Brain microvascular endothelial cell (primary cell): ENCODE measurements around the gene R3HDM4.

Experiments used
- DNase-seq: peaks from one replicate; pipeline ENCODE4 v3.0.0-alpha.2; 2020
- H3K27ac ChIP-seq: fragments of 250-450 bp; sonication (Bioruptor Pico); 2 replicates; pipeline ENCODE4 v1.5.1; 2020; ENCODE audit warnings: mild to moderate bottlenecking, moderate library complexity
- H3K27me3 ChIP-seq: fragments of 250-450 bp; sonication (Bioruptor Pico); replicated peaks from 2 replicates; pipeline ENCODE4 v1.5.1; 2020; ENCODE audit warnings: mild to moderate bottlenecking
- H3K36me3 ChIP-seq: fragments of 250-450 bp; sonication (Bioruptor Pico); replicated peaks from 2 replicates; pipeline ENCODE4 v1.5.1; 2020; ENCODE audit warnings: mild to moderate bottlenecking
- H3K4me3 ChIP-seq: 2 replicates; pipeline ENCODE4 v1.5.1; 2011; ENCODE audit warnings: low read depth, mild to moderate bottlenecking, control low read depth, low read length, moderate library complexity
- CTCF ChIP-seq: IDR thresholded peaks from 2 replicates; pipeline ENCODE4 v1.5.1; 2011; ENCODE audit warnings: low read depth, mild to moderate bottlenecking, moderate library complexity, low read length, control low read depth, inconsistent platforms; ENCODE audit errors: missing control alignments
- in situ Hi-C: cut with HindIII; loops from 2 replicates; pipeline ENCODE4 v1.10.0; 2017; ENCODE audit warnings: low sequenced_read_pairs, low pct_ligation_motif_present

The R3HDM4 gene

GRCh38 chr19:932648-933552 lies 19.9 kb upstream of the R3HDM4 start:
- DNase-seq: peak; percentile 70
- no peaks in the 10 kb centered on the region for H3K27me3 ChIP-seq
- TF ChIP-seq CTCF: peak; percentile 17
- peaks cover 12% of the 10 kb centered on the region for H3K36me3 ChIP-seq
- no peak overlapping the region for H3K27ac ChIP-seq
- peak overlapping the region; percentile 22 for H3K4me3 ChIP-seq
- in situ Hi-C loops: no loop called here

- no peak for DNase-seq
- TF ChIP-seq CTCF: no peak
- H3K4me3 ChIP-seq: no peak overlapping the region
- H3K27me3 ChIP-seq: no peaks in the 10 kb centered on the region
- peaks cover 9% of the 10 kb centered on the region for H3K36me3 ChIP-seq
- in situ Hi-C loops: no loop called here
- no peak overlapping the region for H3K27ac ChIP-seq
Measured at GRCh38 chr19:931860-932647, 19.0 kb upstream of the R3HDM4 start.

- peaks cover 9% of the 10 kb centered on the region for H3K36me3 ChIP-seq
- no peaks in the 10 kb centered on the region for H3K27me3 ChIP-seq
- no peak for TF ChIP-seq CTCF
- no peak overlapping the region for H3K27ac ChIP-seq
- in situ Hi-C loops: no loop called here
- H3K4me3 ChIP-seq: no peak overlapping the region
- DNase-seq: no peak
Measured at GRCh38 chr19:929891-930258, 16.9 kb upstream of the R3HDM4 start.

GRCh38 chr19:929203-929890 lies 16.3 kb upstream of the R3HDM4 start:
- no peak for TF ChIP-seq CTCF
- Histone ChIP-seq H3K4me3 (no peak overlapping the region), H3K27ac (no peak overlapping the region), H3K36me3 (peaks cover 9% of the 10 kb centered on the region), H3K27me3 (no peaks in the 10 kb centered on the region)
- DNase-seq: no peak
- in situ Hi-C loops: no loop called here

GRCh38 chr19:928471-929202 lies 15.6 kb upstream of the R3HDM4 start:
- Histone ChIP-seq H3K27ac (no peak overlapping the region), H3K27me3 (no peaks in the 10 kb centered on the region), H3K36me3 (peaks cover 9% of the 10 kb centered on the region), H3K4me3 (no peak overlapping the region)
- DNase-seq: no peak
- no peak for TF ChIP-seq CTCF
- in situ Hi-C loops: no loop called here
